SK-N-MC (cell line): ENCODE results near the gene CPNE8.

ENCODE experiments used
- EZH2 ChIP-seq: fragments of 200-600 bp; sonication (generic); IDR thresholded peaks from one replicate; pipeline ENCODE4 v1.6.1; 2017; ENCODE audit warnings: antibody characterized with exemption
- POLR2AphosphoS5 ChIP-seq: IDR thresholded peaks from 2 replicates; pipeline ENCODE4 v1.6.1; 2012; ENCODE audit warnings: mild to moderate bottlenecking, low read depth, low read length, borderline replicate concordance

- TF ChIP-seq POLR2AphosphoS5, result no peak
- TF ChIP-seq EZH2, result no peak
Measured at GRCh38 chr12:38761636-38762342, 143.6 kb downstream of the CPNE8 start.
